HepG2 (cell line): Measurements from ENCODE around the gene IL1A. TPM values are rescaled to one million over a fixed set of nuclear protein-coding genes. Genes with fewer than 3 reads are reported as not detected.

Source experiments
- ARHGAP35 ChIP-seq: sonication (generic); formaldehyde crosslinking; IDR thresholded peaks from 2 replicates; pipeline ENCODE4 v1.9.0; 2022; ENCODE audit warnings: mild to moderate bottlenecking, inconsistent platforms, moderate library complexity, missing genetic modification reagents, borderline replicate concordance
- ATF1 ChIP-seq: IDR thresholded peaks from 2 replicates; pipeline ENCODE4 v1.6.1; 2016; ENCODE audit warnings: mild to moderate bottlenecking, control low read depth
- HHEX ChIP-seq: IDR thresholded peaks from 2 replicates; pipeline ENCODE4 v1.6.1; 2016; ENCODE audit warnings: control low read depth
- JUN ChIP-seq: sonication (generic); formaldehyde crosslinking; IDR thresholded peaks from 2 replicates; pipeline ENCODE4 v1.4.0; 2020; ENCODE audit warnings: mild to moderate bottlenecking, missing genetic modification reagents
- KMT2A ChIP-seq: sonication (generic); formaldehyde crosslinking; IDR thresholded peaks from 2 replicates; pipeline ENCODE4 v1.4.0; 2020; ENCODE audit warnings: missing genetic modification reagents
- MBD4 ChIP-seq: IDR thresholded peaks from 2 replicates; pipeline ENCODE4 v1.6.1; 2012; ENCODE audit warnings: low read length, inconsistent platforms, borderline replicate concordance
- MIXL1 ChIP-seq: IDR thresholded peaks from 2 replicates; pipeline ENCODE4 v1.6.1; 2016
- NCOR1 ChIP-seq: fragments of 200-600 bp; sonication (generic); IDR thresholded peaks from 2 replicates; pipeline ENCODE4 v1.7.0; 2017; ENCODE audit warnings: antibody characterized with exemption, low read length, borderline replicate concordance
- NFIB ChIP-seq: sonication (generic); formaldehyde crosslinking; IDR thresholded peaks from 2 replicates; pipeline ENCODE4 v1.9.0; 2021; ENCODE audit warnings: missing genetic modification reagents, mild to moderate bottlenecking, borderline replicate concordance
- NR2C2 ChIP-seq: sonication (generic); formaldehyde crosslinking; IDR thresholded peaks from 2 replicates; pipeline ENCODE4 v1.4.0; 2020; ENCODE audit warnings: missing genetic modification reagents, mild to moderate bottlenecking, moderate library complexity, borderline replicate concordance
- POLR2AphosphoS5 ChIP-seq: IDR thresholded peaks from 2 replicates; pipeline ENCODE4 v1.6.1; 2012; ENCODE audit warnings: low read depth, low read length
- SNAI1 ChIP-seq: sonication (generic); formaldehyde crosslinking; IDR thresholded peaks from 2 replicates; pipeline ENCODE4 v1.5.0; 2020; ENCODE audit warnings: mild to moderate bottlenecking, missing genetic modification reagents, borderline replicate concordance
- SP5 ChIP-seq: IDR thresholded peaks from 2 replicates; pipeline ENCODE4 v1.6.1; 2016; ENCODE audit warnings: low read depth, borderline replicate concordance
- ZMYM3 ChIP-seq: sonication (generic); formaldehyde crosslinking; IDR thresholded peaks from 2 replicates; pipeline ENCODE4 v1.5.1; 2020; ENCODE audit warnings: mild to moderate bottlenecking, missing genetic modification reagents
- ZNF251 ChIP-seq: sonication (generic); formaldehyde crosslinking; IDR thresholded peaks from 2 replicates; pipeline ENCODE4 v1.9.0; 2021; ENCODE audit warnings: mild to moderate bottlenecking, missing genetic modification reagents
- ZNF335 ChIP-seq: sonication (generic); formaldehyde crosslinking; IDR thresholded peaks from 2 replicates; pipeline ENCODE4 v1.4.0; 2020; ENCODE audit warnings: missing genetic modification reagents
- ZNF432 ChIP-seq: sonication (generic); formaldehyde crosslinking; IDR thresholded peaks from 2 replicates; pipeline ENCODE4 v1.5.0; 2020; ENCODE audit warnings: missing genetic modification reagents, mild to moderate bottlenecking, borderline replicate concordance
- ZNF501 ChIP-seq: sonication (generic); formaldehyde crosslinking; IDR thresholded peaks from 2 replicates; pipeline ENCODE4 v1.5.1; 2020; ENCODE audit warnings: mild to moderate bottlenecking, moderate library complexity, missing genetic modification reagents
- ZNF552 ChIP-seq: sonication (generic); formaldehyde crosslinking; IDR thresholded peaks from 2 replicates; pipeline ENCODE4 v1.9.0; 2022; ENCODE audit warnings: missing genetic modification reagents, mild to moderate bottlenecking, borderline replicate concordance
- ZNF605 ChIP-seq: sonication (generic); formaldehyde crosslinking; IDR thresholded peaks from 2 replicates; pipeline ENCODE4 v1.8.0; 2022; ENCODE audit warnings: mild to moderate bottlenecking, missing genetic modification reagents
- ZNF614 ChIP-seq: IDR thresholded peaks from 2 replicates; pipeline ENCODE4 v1.6.1; 2018; ENCODE audit warnings: missing biosample characterization, missing genetic modification reagents, inconsistent platforms, borderline replicate concordance
- polyA plus RNA-seq, 8 experiments: library from polyadenylated mRNA; depleted of rRNA in 3 of 8; stranded (reverse) in 7 of 8; unstranded in 1 of 8; fragments of >200 nt; fragmentation: Illumina TruSeq in 4 of 8; extraction: Trizol in 4 of 8; gene quantifications; 2 replicates each; pipeline versions ENCODE4 v1.2.1 to v1.2.3, GENCODE V29; 2011 to 2016; ENCODE audit warnings: low read depth in 4 of 8, missing spikeins in 1 of 8, mixed read lengths in 1 of 8; ENCODE audit not compliant: insufficient read depth in 1 of 8
- total RNA-seq, 5 experiments: library from RNA; depleted of rRNA; stranded (reverse); fragments of >200 nt; fragmentation: Illumina TruSeq; extraction: Trizol; gene quantifications; 2 replicates each; pipeline ENCODE4 v1.2.3, GENCODE V29; 2016; ENCODE audit warnings: low read depth in 1 of 5
- TF ChIP-seq, protein P1 (sequence below): sonication (generic); formaldehyde crosslinking; IDR thresholded peaks from 2 replicates; pipeline ENCODE4 v1.4.0; 2020; ENCODE audit warnings: mild to moderate bottlenecking, missing genetic modification reagents, borderline replicate concordance
- TF ChIP-seq, protein P2 (sequence below): sonication (generic); formaldehyde crosslinking; IDR thresholded peaks from 2 replicates; pipeline ENCODE4 v1.8.0; 2022; ENCODE audit warnings: mild to moderate bottlenecking, missing genetic modification reagents; ENCODE audit not compliant: insufficient replicate concordance

Gene IL1A
- total and polyA plus RNA-seq, 2 of the 13 experiments (the other 11 are each of a cell fraction or from before 2014, with no cell fraction given) = not detected

DNA sequence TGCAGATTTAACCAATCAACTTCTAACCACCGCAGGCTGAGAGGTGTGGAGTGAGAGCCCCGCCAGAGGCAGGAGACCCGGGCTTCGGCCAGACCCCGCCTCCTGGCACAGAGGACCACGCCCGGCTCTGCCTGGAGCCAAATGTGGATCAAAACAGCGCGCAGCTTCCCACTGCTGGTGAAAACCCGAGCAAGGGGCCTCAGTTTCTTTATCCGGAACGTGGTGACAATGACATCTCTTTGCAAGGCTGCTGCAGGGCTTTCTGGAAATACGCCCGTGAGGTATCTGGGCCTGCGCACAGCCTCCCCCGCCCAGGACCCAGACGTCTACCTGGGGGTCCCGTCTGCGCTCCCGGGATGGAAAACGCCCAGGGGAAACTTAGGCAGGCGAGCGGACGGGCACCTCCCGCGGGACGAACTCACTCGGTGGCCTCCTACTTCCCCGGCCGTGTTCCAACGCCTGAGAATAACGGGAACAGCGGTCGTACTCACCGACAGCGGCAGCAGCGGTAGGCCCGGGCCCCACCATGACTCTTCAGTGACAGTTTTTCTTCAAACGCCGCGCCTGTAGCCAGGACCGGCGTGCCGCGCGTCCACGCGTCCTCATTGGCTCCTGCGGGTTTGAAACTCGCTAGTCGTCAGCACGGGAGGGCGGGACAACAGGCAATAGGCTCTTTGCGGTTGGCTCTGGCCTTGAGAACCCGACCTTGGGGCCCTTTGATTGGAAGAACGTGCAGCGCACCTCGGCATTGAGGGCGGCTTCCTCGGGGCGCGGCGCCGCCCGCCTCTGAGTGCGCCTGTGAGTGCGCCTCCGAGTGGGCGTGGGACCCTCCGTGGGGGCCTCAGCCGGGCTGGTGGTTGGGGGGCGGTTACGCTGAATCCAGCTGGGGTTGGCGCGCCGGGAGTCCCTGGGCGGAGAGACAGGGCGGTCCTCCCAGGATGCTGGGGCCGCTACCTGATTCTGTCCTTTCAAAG, 19.9 kb downstream of the IL1A start, which contains the start of gene CKAP2L (continued):
- TF ChIP-seq, protein P1, sequence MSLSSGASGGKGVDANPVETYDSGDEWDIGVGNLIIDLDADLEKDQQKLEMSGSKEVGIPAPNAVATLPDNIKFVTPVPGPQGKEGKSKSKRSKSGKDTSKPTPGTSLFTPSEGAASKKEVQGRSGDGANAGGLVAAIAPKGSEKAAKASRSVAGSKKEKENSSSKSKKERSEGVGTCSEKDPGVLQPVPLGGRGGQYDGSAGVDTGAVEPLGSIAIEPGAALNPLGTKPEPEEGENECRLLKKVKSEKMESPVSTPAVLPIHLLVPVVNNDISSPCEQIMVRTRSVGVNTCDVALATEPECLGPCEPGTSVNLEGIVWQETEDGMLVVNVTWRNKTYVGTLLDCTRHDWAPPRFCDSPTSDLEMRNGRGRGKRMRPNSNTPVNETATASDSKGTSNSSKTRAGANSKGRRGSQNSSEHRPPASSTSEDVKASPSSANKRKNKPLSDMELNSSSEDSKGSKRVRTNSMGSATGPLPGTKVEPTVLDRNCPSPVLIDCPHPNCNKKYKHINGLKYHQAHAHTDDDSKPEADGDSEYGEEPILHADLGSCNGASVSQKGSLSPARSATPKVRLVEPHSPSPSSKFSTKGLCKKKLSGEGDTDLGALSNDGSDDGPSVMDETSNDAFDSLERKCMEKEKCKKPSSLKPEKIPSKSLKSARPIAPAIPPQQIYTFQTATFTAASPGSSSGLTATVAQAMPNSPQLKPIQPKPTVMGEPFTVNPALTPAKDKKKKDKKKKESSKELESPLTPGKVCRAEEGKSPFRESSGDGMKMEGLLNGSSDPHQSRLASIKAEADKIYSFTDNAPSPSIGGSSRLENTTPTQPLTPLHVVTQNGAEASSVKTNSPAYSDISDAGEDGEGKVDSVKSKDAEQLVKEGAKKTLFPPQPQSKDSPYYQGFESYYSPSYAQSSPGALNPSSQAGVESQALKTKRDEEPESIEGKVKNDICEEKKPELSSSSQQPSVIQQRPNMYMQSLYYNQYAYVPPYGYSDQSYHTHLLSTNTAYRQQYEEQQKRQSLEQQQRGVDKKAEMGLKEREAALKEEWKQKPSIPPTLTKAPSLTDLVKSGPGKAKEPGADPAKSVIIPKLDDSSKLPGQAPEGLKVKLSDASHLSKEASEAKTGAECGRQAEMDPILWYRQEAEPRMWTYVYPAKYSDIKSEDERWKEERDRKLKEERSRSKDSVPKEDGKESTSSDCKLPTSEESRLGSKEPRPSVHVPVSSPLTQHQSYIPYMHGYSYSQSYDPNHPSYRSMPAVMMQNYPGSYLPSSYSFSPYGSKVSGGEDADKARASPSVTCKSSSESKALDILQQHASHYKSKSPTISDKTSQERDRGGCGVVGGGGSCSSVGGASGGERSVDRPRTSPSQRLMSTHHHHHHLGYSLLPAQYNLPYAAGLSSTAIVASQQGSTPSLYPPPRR (CRISPR knock-in tag) = no peak; the same call in none of the 2 replicates
- TF ChIP-seq JUN (CRISPR knock-in tag) (0 out of 2 replicates have a peak, but pooled peaks have one; percentile 58), ZNF501 (CRISPR knock-in tag) (peak; percentile 96), HHEX (CRISPR knock-in tag) (no peak), ZNF605 (CRISPR knock-in tag) (peak; percentile 91), MIXL1 (peak; percentile 76), SP5 (peak; percentile 58; the same call in 1 of the 2 replicates), SNAI1 (peak; percentile 82; the same call in 1 of the 2 replicates), ZMYM3 (no peak), NCOR1 (peak; percentile 34; the same call in 1 of the 2 replicates), POLR2AphosphoS5 (peak; percentile 55), ZNF614 (CRISPR knock-in tag) (no peak), NR2C2 (CRISPR knock-in tag) (peak; percentile 66; the same call in 1 of the 2 replicates), KMT2A (CRISPR knock-in tag) (peak; percentile 86), ZNF552 (CRISPR knock-in tag) (peak; percentile 13; the same call in 1 of the 2 replicates), ZNF335 (no peak), ZNF251 (CRISPR knock-in tag) (no peak), ZNF432 (CRISPR knock-in tag) (no peak), ARHGAP35 (peak; percentile 96), ATF1 (CRISPR knock-in tag) (peak; percentile 97), MBD4 (no peak), NFIB (no peak)
- TF ChIP-seq, protein P2, sequence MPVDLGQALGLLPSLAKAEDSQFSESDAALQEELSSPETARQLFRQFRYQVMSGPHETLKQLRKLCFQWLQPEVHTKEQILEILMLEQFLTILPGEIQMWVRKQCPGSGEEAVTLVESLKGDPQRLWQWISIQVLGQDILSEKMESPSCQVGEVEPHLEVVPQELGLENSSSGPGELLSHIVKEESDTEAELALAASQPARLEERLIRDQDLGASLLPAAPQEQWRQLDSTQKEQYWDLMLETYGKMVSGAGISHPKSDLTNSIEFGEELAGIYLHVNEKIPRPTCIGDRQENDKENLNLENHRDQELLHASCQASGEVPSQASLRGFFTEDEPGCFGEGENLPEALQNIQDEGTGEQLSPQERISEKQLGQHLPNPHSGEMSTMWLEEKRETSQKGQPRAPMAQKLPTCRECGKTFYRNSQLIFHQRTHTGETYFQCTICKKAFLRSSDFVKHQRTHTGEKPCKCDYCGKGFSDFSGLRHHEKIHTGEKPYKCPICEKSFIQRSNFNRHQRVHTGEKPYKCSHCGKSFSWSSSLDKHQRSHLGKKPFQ (CRISPR knock-in tag) = no peak
